ENCODE data around the gene EPS8L3. TPM values are rescaled to one million over a fixed set of nuclear protein-coding genes. Genes with fewer than 3 reads are reported as not detected.

Gene EPS8L3
- total and polyA plus RNA-seq, 10 of the 15 experiments (the other 5 are each of a cell fraction or from before 2014, with no cell fraction given), result not detected

- Histone ChIP-seq H3K27me3 (replicated peaks in 1 of 2; ENCODE audit: control insufficient read depth in 2 of 2, insufficient read depth in 2 of 2, low read length in 1 of 2) (0 out of 4 replicates have a peak, but pooled peaks cover 0 to 2% of the 10 kb centered on the region in 2 experiments), H3K79me2 (ENCODE audit: control insufficient read depth, insufficient read depth, low read length) (no peaks in the 10 kb centered on the region), H3K36me3 (ENCODE audit: control insufficient read depth in 2 of 2, insufficient read depth in 2 of 2, low read length in 1 of 2) (no peaks in the 10 kb centered on the region), H3K9ac (ENCODE audit: control insufficient read depth, insufficient read depth, low read length) (no peak overlapping the region), H3K9me3 (replicated peaks; ENCODE audit: control insufficient read depth, insufficient read depth, low read length) (peaks cover 5% of the 10 kb centered on the region), H2AFZ (ENCODE audit: control insufficient read depth, low read depth, low read length) (no peak overlapping the region), H3K4me2 (ENCODE audit: control insufficient read depth, insufficient read depth) (no peak overlapping the region), H3K27ac (ENCODE audit: control insufficient read depth, insufficient read depth) (no peak overlapping the region), H3K4me1 (ENCODE audit: control insufficient read depth, insufficient read depth, low read length) (no peaks in the 10 kb centered on the region), H3K4me3 (no peak overlapping the region), H4K20me1 (ENCODE audit: control insufficient read depth, insufficient read depth) (no peaks in the 10 kb centered on the region)
- POLR2A ChIA-PET, result interaction anchor here (1.2 to 2.8 kb wide), 2 partner anchors 205 to 207 kb away, joined by 9 to 23 read pairs; partner anchors contain the start of gene AHCYL1
- no peak for DNase-seq (ENCODE audit: low read depth, low spot score)
- ATAC-seq, result no peak
- in situ Hi-C loops (cut with MboI), result loop anchor here (5.0 kb wide), 1 partner anchor 205 kb away; the partner anchor contains the start of gene AHCYL1
- CTCF ChIA-PET, result interaction anchor here (0.6 to 27.2 kb wide), 39 partner anchors 9 to 303 kb away, joined by 3 to 759 read pairs (median 4); partner anchors contain the start of genes AHCYL1, GNAI3 and STRIP1
- 73% methylated on average over 7 of the region's 7 CpGs for WGBS (ENCODE audit: insufficient coverage, insufficient replicate concordance, low lambda C conversion rate, missing lambda C conversion rate)
- RAD21 ChIA-PET (ENCODE audit: unreplicated experiment), result interaction anchor here (0.6 to 14.8 kb wide), 16 partner anchors 11 to 683 kb away, joined by 3 to 390 read pairs (median 4); partner anchors contain the start of gene AHCYL1
- intact Hi-C loops (cut with micrococcal nuclease; ENCODE audit: unreplicated experiment), result loop anchor here (1.0 to 5.0 kb wide), 3 partner anchors 135 to 234 kb away; partner anchors contain the start of genes AHCYL1 and CSF1
- TF ChIP-seq NFXL1 (IDR thresholded peaks at IDR 0.05; ENCODE audit: borderline replicate concordance) (no peak), CBX5 (IDR thresholded peaks at IDR 0.05; ENCODE audit: low read depth) (no peak), TBL1XR1 (IDR thresholded peaks at IDR 0.05; ENCODE audit: low read depth, low read length) (no peak), NFYA (IDR thresholded peaks at IDR 0.05; ENCODE audit: borderline replicate concordance, low read depth, low read length) (no peak), SMAD5 (IDR thresholded peaks at IDR 0.05; ENCODE audit: low read depth) (no peak), HDGF (IDR thresholded peaks at IDR 0.05) (no peak), CREB1 (IDR thresholded peaks at IDR 0.05; ENCODE audit: low read depth) (no peak), FOS (IDR thresholded peaks at IDR 0.05; ENCODE audit: borderline replicate concordance, extremely low read depth, insufficient read length) (no peak), BCL11A (IDR thresholded peaks at IDR 0.05; ENCODE audit: low read depth, low read length) (no peak), NFIC (IDR thresholded peaks at IDR 0.05; ENCODE audit: low read depth, low read length) (no peak), CBX3 (IDR thresholded peaks at IDR 0.05; ENCODE audit: borderline replicate concordance, low read depth) (no peak), EED (IDR thresholded peaks at IDR 0.05; ENCODE audit: low read depth) (no peak), POLR2AphosphoS2 (IDR thresholded peaks at IDR 0.05; ENCODE audit: low read depth, low read length) (no peak), BCL3 (IDR thresholded peaks at IDR 0.05; ENCODE audit: borderline replicate concordance, insufficient read depth, low read depth, low read length, poor library complexity, severe bottlenecking) (no peak), BRCA1 (IDR thresholded peaks at IDR 0.05; ENCODE audit: low read depth, low read length) (no peak), RFX5 (IDR thresholded peaks at IDR 0.05; ENCODE audit: low read depth, low read length) (no peak), MLLT1 (IDR thresholded peaks at IDR 0.05) (no peak), ZNF24 (IDR thresholded peaks at IDR 0.05) (no peak), KDM1A (IDR thresholded peaks at IDR 0.05; ENCODE audit: borderline replicate concordance) (no peak)
- SMC1A ChIA-PET (ENCODE audit: uncharacterized antibody, unreplicated experiment), result interaction anchor here (0.7 to 23.1 kb wide), 18 partner anchors 10 to 260 kb away, joined by 3 to 431 read pairs (median 4); partner anchors contain the start of gene AHCYL1
- BruUV-seq (replicated peaks), result no TSS peak
- no peak for FAIRE-seq
These were observed 13.7 kb upstream of the EPS8L3 start for GRCh38 chr1:109777436-109777835.

All from GM12878 (cell line).